SK-N-DZ (cell line): Measurements from ENCODE around the gene SGSM1.
"Not testable (repeated sequence)": the region's sequence is repeated elsewhere in the genome, so short reads cannot be mapped to it uniquely, and the experiment has no call there.

Experiments used
- DNase-seq: peaks from one replicate; pipeline ENCODE4 v3.0.0-alpha.2; 2015; ENCODE audit warnings: low spot score

Gene SGSM1

DNA sequence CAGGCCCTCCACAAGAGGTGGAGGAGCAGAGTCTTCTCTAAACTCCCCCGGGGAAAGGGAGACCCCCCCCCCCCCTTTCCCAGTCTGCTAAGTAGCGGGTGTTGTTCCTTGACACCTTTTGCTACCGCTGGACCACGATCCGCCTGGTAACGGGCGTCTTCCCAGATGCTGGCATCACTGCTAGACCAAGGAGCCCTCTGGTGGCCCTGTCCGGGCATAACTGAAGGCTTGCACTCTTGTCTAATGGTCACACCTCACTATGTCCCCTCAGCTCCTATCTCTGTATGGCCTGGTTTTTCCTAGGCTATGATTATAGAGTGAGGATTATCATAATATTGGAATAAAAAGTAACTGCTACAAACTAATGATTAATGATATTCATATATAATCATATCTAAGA is 31.5 kb downstream of the SGSM1 start:
- DNase-seq = not testable (repeated sequence)

DNA sequence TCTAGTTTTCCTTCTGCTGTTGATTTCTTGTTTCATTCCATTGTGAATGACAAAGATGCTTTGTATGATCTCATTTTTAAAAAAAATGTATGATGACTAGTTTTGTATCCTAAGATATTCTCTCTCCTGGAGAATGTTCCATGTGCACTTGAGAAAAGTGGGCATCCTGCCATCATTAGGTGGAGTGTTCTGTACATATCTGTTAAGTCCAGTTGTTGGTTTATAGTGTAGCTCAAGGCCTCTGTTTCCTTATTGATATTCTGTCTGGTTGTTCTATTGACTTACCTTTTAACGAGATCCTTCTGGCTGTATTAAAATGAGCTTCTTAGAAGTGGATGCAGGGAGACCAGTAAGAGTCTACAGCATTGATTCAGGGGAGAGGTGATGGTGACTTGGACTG is 35.2 kb downstream of the SGSM1 start:
- no peak for DNase-seq

DNA sequence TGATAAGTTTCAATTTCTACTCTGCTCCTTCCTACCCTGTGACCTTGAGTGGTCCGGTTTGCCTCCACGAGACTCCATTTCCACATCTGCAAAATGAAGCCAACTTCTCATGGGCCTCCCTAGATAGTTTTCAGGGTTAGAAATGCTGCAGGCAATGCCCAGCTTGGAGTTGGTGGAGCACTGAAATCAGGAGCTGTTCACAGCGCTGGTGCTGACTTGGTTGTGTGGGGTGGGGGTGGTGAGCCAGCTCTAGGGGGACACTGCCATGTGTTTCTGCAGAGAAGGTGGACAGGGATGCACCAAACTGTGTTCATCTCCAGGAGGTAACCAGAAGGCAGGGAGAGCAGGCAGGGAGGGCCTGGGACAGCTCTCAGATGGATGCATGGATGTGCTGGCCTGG is 37.0 kb downstream of the SGSM1 start:
- no peak for DNase-seq

DNA sequence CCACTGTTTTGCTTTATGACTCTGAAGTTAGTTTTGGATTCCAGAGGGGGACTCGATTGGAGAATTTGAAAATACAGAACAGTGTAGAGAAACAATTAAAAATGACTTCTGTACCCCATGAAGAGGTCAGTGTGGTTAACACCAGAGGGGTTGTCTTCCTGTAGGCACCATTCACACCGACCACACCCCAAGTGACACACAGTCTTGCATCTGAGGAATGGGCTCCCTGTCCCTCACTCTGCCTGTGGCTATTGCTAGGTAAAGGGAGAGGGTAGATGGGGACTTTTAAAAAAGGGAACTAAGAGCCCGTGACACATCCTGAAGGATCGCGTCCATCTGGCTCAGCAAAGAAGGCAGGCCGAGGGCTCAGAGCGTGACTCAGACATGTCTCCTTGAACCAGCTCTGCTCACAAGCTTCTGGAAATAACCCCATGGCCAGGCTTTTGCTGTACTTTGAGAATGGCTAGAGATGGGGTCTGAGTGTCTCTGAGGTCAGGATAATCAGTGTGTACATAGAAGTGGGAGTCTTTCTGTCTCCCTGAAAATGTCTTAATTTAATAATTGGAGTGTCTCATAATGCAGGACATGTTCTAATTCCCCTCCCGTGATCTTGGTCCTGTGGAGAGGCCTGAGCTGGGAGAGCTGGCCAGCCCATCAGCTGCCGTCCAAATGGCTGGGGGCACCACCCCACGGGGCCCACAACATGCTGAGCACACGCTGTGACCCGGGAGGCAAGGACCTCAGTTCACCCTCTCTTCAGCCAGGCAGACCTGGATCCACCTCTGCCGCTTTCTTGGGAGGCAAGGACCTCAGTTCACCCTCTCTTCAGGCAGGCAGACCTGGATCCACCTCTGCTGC is 39.3 kb downstream of the SGSM1 start:
- no peak for DNase-seq

DNA sequence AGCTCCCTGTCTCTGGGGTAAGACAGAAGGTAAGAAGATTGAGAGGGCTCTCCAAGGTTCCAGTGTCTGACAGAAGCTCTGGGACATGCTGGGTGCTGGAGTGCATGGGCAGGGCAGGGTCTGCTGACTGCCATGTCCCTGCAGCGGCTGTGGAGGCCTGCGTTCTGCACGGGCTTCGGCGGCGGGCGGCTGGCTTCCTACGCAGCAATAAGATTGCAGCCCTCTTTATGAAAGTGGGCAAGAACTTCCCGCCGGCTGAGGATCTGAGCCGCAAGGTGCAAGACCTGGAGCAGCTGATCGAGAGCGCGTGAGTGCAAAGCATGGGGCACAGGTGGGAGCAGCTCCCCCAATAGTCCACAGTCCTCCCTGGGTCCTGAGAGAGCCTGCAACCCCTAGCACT is 41.5 kb downstream of the SGSM1 start:
- no peak for DNase-seq

DNA sequence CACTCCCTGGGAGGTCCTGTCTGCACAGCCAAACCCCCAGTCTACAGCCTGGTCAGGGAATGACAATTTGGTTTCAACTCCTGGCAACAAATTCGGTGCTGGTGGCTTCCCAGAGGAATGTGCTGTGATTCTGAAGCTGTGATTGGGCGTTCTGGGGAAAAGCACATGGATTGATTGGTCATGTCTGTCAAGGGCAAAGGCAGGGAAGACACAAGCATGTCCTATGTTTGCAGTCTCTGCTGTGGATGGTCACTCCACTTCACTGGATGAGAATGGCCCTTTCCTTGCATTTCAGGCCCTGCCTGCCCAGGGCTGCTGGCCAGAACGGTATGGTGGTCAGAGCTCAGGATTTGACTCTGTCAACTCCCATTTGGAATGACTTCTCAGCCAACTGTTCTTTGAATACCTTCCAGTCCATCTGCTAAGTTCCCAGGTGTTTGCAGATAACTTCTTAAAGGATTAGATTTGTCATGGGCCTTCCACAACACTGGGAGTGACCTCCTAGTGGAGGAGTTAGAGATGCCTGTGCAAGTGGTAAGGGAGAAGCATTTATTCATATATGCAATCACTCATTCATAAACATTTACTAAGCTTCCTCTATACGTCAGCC is 42.7 kb downstream of the SGSM1 start:
- DNase-seq = no peak

DNA sequence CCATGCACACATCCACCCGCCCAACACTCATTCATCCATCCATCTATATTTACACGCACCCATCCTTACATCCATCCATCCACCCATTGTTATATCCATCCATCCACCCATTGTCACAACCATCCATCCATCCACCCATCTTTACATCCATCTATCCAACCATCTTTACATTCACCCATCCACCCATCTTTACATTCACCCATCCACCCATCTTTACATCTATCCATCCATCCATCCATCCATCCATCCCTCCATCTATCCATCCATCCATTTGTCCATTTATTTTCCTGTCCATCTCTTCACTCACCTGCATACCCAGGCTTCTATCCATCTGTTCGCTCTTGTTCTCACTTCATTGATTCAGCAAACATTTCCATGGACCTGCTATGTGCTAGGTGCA is 49.8 kb downstream of the SGSM1 start:
- DNase-seq = no peak

DNA sequence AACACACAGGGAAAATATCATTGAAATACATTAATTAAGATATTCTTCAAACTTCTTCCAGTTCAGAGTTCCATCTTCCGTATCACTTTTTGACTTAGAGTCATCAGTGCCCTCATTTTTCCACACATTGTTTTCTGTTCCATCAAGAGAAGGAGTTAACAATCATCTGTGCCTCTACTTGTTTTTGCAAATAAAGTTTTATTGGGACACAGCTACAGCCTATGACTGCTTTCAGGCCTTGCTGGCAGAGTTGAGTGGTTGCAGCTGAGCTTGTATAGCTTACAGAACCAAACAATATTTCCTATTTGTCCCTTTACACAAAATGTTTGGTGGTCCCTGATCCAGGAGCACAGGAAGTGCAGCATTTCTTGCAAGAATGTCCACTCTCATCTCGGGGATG is 51.6 kb downstream of the SGSM1 start:
- DNase-seq = no peak

DNA sequence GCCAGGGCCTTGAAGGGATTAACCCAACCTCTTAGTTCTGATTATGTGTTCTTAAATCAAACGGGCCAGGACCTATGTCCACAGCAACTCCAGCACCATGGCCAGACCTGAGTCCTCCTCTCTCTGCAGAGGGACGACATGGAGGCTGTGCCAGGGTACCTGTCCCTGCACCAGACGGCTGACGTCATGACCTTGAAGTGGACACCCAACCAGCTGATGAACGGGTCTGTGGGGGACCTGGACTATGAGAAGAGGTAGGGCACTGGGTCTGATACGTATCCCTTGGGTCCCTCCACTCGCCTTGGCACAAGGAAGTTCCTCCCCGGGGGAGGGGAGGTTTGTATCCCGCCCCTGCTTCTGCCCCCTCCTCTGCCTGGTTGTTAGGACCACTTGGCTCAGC is 53.6 kb downstream of the SGSM1 start:
- no peak for DNase-seq

DNA sequence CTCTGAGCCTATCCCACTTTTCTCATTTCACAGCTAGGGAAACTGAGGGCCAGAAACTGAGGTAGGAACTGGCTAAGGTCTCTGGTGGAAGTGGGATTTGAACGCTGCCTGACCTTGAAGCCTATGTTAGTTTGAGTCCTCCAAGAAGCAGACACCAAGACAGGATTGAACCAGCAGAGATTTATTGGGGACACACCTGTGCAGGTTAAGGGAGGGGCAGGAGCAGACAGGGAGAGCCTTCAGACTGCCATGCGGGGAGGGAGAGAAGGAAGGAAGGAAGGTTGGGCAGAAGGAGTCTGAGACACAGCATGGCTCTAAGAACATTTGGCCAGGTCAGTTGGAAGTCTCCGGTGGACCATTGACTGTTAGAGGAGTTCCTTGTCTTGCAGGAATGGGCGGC is 59.5 kb downstream of the SGSM1 start:
- DNase-seq = no peak

DNA sequence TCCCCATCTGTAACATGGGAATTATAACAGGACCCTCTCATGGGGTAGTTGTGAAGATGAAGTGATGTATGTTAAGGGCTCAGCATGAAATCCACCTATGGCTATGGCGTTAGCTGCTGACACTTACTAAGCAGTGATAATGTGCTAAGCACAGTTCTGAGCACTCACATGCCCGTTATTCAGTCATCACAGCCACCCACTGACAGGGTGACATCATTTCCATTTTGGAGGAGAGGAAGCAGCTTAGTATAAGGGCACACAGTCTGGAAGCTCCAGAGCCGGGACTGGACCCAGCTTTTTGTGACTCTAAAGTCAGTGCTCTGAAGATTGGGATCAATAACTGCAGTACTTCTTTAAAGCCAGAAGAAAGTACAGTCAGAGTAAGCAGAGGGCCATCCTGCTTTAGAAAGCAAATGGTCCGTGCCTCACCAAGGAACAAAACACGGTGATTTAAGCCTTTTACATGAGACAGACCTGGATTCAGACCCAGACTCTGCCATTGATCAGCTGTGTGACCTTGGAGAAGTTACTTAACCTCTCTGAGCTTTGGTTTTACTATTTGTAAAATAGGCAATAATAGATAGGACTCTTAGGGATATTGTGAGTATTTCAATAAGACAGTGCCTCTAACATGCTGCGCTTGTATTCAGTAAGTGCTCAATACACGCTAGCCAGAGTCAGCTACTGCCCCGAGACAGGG is 61.5 kb downstream of the SGSM1 start:
- DNase-seq = no peak

DNA sequence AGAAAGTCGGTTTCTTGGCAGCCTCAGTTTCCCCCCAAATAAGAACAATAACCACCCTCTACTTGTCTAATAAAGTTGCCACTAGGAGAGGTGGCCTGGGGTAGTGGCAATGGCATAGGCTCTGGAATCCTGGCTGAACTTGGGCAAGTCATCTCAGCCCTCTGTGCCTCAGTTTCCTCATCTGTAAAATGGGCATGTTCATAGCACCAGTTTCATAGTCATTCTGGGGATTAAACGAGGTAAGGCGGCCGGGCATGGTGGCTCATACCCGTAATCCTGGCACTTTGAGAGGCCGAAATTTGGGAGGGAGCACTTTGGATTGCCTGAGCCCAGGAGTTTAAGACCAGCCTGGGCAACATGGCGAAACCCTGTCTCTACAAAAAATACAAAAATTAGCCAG is 63.0 kb downstream of the SGSM1 start:
- DNase-seq = no peak

DNA sequence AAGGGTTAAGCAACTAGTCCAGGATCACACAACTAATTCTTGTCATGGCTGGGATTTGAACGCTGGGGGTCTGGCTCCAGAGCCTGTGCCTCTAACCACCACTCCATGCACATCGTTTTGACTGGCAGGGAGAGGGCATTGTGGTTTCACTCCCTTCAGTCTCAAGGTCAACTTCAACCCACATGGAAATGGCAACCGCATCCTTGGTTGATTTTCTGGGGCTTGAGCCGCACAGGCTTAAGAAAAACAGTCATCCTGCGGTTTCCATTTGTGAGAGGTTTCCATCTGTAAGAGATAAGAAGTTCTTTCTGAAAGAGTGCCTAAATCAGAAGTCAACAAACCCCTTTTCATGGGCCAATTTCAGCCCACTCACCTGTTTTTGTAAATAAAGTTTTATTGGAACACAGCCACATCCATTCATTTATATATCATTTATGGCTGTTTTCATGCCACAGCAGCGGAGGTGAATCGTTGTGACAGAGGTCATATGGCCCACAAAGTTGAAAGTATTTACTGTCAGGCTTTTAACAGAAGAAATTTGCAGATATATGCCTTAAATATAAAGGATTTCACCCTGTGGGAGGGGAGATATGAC is 65.7 kb downstream of the SGSM1 start:
- no peak for DNase-seq

DNA sequence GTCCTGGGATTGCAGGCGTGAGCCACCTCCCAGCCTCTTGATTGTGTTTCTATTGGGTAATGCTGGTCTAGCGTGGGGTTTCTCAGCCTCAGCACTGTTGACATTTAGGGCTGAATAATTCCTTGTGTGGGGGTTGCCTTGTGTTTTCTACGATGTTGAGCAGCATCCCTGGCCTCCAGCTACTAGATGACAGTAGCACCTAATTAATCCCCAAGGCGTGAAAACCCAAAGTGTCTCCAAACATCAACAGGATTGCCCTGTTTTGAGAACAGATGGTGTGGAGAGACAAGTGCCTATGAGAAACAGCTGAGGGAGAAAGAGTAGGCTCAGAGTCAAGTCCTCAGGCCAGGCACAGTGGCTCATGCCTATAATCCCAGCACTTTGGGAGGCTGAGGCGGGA is 67.2 kb downstream of the SGSM1 start:
- no peak for DNase-seq

DNA sequence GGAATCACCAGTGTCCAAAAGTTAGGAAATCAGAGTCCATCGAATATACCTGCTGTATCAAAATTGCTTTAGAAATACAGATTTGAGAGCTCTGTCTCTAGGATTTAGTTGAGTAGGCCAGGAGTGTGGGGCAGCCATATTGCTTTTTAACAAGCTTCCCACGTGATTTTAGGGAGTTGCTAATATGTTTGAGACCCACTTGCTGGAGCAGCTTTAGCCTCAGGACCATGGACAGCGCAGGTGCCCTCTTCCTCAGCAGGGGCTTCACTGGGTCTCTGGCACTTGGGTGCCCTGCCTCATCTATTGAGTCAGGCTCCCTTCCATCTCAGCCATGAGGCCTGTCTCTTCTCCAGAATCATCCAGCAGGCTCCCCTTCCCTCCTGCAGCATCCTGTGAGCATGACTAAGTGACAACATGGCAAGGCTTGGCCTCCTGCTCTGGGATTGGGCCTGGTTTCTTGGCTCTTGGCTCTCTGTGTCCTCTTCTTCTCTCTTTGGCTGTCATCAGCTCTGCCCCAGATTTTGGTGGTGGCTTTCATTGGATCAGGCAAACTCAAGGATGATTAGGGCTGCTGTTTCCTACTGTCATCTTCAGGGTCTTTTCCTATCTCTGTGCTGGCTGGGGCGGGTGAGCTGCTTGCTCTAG is 70.0 kb downstream of the SGSM1 start:
- no peak for DNase-seq

DNA sequence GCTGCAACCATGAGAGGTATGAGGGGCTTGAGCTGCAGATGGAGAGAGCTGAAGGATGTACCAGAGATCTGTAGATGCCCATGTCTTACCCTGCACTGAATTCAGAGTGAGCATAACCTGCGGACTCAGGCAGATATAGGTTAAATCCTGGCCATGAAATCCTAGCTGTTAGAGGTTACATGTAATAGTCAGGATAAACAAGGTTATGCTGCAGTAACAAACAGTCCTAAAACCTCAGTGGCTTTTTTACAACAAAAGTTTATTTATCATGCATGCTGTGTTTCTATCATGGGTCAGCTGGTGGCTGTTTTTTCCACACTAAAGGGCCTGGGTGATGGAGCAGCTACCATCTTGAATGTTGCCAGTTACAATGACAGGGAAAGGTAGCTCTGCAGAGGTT is 70.7 kb downstream of the SGSM1 start:
- no peak for DNase-seq

DNA sequence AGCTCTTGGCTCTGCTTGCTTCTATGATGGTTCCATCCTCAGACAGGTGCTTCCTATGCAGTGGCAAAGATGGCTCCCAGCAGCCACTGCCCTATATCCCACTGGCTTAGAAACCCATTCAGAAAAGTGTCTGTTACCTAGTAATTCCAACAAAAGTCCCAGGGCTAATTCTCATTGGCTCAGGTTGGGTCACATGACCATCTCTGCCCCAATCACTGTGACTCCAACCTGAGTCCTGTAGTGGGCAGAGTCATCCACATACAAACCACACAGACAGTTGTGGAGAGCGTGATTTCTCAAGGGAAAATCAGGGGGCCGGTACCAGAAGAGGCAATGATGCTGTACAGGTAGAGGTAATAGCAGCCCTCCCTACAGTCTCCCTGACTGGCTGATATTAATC is 73.0 kb downstream of the SGSM1 start:
- DNase-seq = no peak

DNA sequence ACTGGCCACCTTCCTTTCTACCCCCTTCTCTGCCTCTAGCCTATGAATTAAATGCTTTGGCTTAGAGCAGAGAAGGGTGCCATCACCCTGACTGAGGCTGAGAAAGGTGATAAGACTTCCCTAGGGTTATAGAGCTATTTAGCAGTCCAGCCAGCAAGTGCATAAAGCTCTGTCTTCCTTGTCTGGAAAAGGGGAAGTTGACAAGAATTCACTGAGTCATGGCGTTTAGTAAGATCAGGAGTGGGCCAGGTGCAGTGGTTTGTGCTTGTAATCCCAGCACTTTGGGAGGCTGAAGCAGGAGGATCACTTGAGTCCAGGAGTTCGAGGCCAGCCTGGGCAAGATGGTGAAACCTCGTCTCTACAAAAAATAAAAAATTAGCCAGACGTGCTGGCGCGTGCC is 77.4 kb downstream of the SGSM1 start:
- DNase-seq = no peak

DNA sequence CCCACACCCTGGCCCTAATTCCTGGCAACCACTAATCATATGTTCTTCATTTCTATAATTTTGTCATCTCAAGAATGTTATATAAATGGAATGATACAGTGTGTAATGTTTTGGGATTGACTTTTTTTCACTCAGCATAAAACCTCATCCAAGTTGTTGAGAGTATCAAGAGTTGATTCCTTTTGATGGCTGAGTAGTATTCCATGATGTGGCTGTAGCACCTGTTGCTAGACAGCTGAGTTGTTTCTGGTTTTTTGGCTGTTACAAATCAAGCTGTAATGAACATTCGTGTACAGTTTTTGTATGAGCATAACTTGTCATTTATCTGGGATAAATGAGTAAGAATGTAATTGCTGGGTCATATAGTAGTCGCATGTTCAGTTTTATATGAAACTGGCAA is 81.2 kb downstream of the SGSM1 start:
- DNase-seq = no peak

DNA sequence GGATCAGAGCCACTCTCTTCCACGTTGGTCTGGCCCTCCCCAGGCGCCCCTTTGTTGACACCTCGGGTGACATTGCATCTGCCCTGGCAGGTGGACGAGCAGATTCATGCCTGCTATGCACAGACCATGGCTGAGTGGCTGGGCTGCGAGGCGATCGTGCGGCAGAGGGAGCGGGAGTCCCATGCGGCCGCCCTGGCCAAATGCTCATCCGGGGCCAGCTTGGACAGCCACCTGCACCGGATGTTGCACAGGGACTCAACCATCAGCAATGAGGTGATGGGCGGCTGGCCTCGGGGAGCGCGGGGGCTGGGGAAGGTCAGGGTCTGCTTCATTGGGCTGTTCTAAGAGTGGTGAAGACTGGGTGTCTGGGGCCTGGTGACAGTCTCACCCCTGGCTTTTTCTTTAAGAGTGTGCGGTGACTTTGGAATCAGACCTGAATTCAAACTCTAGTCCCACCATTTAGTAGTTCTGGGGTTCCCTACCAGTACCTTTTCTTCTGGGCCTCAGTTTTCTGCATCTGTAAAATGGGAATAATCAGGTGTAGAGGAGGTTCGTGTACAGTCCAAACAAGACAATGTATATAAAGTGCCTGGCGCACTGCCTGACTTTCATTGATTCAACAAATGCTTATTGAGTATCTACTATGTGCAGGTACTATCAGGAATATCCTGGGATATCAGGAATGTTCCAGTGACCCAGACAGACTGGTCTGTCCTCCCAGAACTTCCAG is 87.5 kb downstream of the SGSM1 start:
- DNase-seq = no peak
